ENCODE measurements around the gene SPRR2F. TPM values are rescaled to one million over a fixed set of nuclear protein-coding genes. Genes with fewer than 3 reads are reported as not detected.

Gene SPRR2F
- total RNA-seq, 4 donors from 2014 or later: 0.64 TPM; not detected in 3

DNA sequence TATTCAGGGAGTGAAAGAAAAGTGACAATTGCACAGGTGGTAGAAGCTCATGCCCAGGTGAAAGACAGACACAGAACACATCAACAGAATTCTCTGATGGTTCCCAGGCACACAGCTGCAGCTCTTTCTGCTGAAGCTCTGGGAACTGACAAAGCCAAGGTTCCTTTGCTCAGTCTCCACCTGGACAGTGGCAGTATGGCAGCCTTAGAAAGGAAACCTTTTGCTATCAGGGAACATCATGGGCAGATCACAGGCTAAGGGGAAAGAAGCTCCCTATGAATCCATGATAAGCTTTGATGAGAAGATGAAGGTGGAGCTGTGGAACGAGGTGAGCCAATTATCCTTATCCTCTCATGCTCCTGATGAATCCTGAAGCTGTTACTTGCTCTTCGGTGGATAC lies 43.1 kb downstream of the SPRR2F start:
- intact Hi-C loops (cut with DNase I; ENCODE audit: low total_unique reads): no loop called here
- no peak overlapping the region for H3K4me3 ChIP-seq (ENCODE audit: low read depth, poor library complexity, severe bottlenecking)
- WGBS, 2 donors: 66 to 77% methylated on average over 2 of the region's 2 CpGs
- no peak for TF ChIP-seq POLR2A (IDR thresholded peaks at IDR 0.05)
- TF ChIP-seq CTCF (IDR thresholded peaks at IDR 0.05): no peak
- DNase-seq (ENCODE audit: low spot score in 2 of 2): no peak

Other genes starting within 250 kb of the SPRR2F start
- not detected for gene SMCP, start 235.2 kb downstream of the SPRR2F start, total RNA-seq
- gene IVL, start 205.0 kb downstream of the SPRR2F start, total RNA-seq: 100 to 1,000 TPM; 162 to 322 (median 207) TPM
- 100 to 1,000 TPM in 1 of 4 donors, 10 to 100 TPM in 3; 41.5 to 137 (median 78.1) TPM for gene SPRR5, start 166.3 kb downstream of the SPRR2F start, total RNA-seq
- gene SPRR4, start 142.9 kb downstream of the SPRR2F start, total RNA-seq: 100 to 1,000 TPM in 2 of 4 donors, 10 to 100 TPM in 1, 1 to 10 TPM in 1; 4.0 to 142 (median 77.2) TPM
- not detected for gene SPRR1A, start 129.4 kb downstream of the SPRR2F start, total RNA-seq
- not detected for gene SPRR3, start 111.8 kb downstream of the SPRR2F start, total RNA-seq
- gene SPRR1B, start 82.3 kb downstream of the SPRR2F start, total RNA-seq: 100 to 1,000 TPM in 2 of 4 donors, 10 to 100 TPM in 2; 42.6 to 213 (median 128) TPM
- 100 to 1,000 TPM in 1 of 4 donors, 10 to 100 TPM in 1, 1 to 10 TPM in 2; 1.1 to 148 (median 20.6) TPM for gene SPRR2D, start 72.4 kb downstream of the SPRR2F start, total RNA-seq
- under 1 TPM in 1 of 4 donors, not detected in 3; 0.71 TPM for gene SPRR2A, start 56.0 kb downstream of the SPRR2F start, total RNA-seq
- gene SPRR2B, start 41.9 kb downstream of the SPRR2F start, total RNA-seq: 10 to 100 TPM in 1 of 4 donors, 1 to 10 TPM in 1, not detected in 2; 1.7 to 13.6 TPM
- 100 to 1,000 TPM; 149 to 650 (median 233) TPM for gene SPRR2E, start 19.0 kb downstream of the SPRR2F start, total RNA-seq
- 100 to 1,000 TPM in 2 of 4 donors, 10 to 100 TPM in 2; 58.1 to 175 (median 92.7) TPM for gene SPRR2G, start 37.4 kb upstream of the SPRR2F start, total RNA-seq
- not detected for gene LELP1, start 89.9 kb upstream of the SPRR2F start, total RNA-seq
- gene PRR9, start 104.1 kb upstream of the SPRR2F start, total RNA-seq: 10 to 100 TPM in 1 of 4 donors, 1 to 10 TPM in 1, under 1 TPM in 2; 0.34 to 46.0 (median 0.91) TPM
- gene LORICRIN, start 146.2 kb upstream of the SPRR2F start, total RNA-seq: 100 to 1,000 TPM; 434 to 831 (median 725) TPM
- 10 to 100 TPM; 33.1 to 66.1 (median 60.3) TPM for gene PGLYRP3, start 199.4 kb upstream of the SPRR2F start, total RNA-seq
- 10 to 100 TPM; 10.2 to 36.1 (median 18.7) TPM for gene PGLYRP4, start 235.3 kb upstream of the SPRR2F start, total RNA-seq
- gene S100A9, start 244.3 kb upstream of the SPRR2F start, total RNA-seq: 10 to 100 TPM; 21.6 to 53.2 (median 31.3) TPM

All from lower leg skin (tissue), 4 donors.